Fibroblast of the aortic adventitia (primary cell): ENCODE results near the gene CPZ. TPM values are rescaled to one million over a fixed set of nuclear protein-coding genes. Genes with fewer than 3 reads are reported as not detected.
"Not testable (repeated sequence)": the region's sequence is repeated elsewhere in the genome, so short reads cannot be mapped to it uniquely, and the experiment has no call there.

Experiments
- DNase-seq: peaks from one replicate; pipeline ENCODE4 v3.0.0-alpha.2; 2010; ENCODE audit warnings: low read depth
- H3K4me3 ChIP-seq: 2 replicates; pipeline ENCODE4 v1.5.1; 2011; ENCODE audit warnings: low read depth, mild to moderate bottlenecking, control low read depth, low read length, moderate library complexity
- CTCF ChIP-seq: IDR thresholded peaks from 2 replicates; pipeline ENCODE4 v1.5.1; 2011; ENCODE audit warnings: mild to moderate bottlenecking, low read length, control low read depth, inconsistent platforms; ENCODE audit not compliant: insufficient read depth
- total RNA-seq: library from RNA; depleted of rRNA; stranded (reverse); fragments of >200 nt; gene quantifications from 2 replicates; pipeline ENCODE4 v1.2.3, GENCODE V29; 2012; ENCODE audit warnings: low replicate concordance

The CPZ gene
- total RNA-seq, 1 donor, result 7.0 TPM

GRCh38 chr4:8615366-8615765 is 22.8 kb downstream of the CPZ start:
- no peak for DNase-seq
- H3K4me3 ChIP-seq, result no peak overlapping the region
- no peak for TF ChIP-seq CTCF

GRCh38 chr4:8615921-8616787 is 23.6 kb downstream of the CPZ start:
- no peak for TF ChIP-seq CTCF
- DNase-seq, result no peak
- H3K4me3 ChIP-seq, result no peak overlapping the region

- no peak for DNase-seq
- TF ChIP-seq CTCF, result no peak
- H3K4me3 ChIP-seq, result no peak overlapping the region
Measured at GRCh38 chr4:8616831-8617230, 24.3 kb downstream of the CPZ start.

- no peak for TF ChIP-seq CTCF
- no peak overlapping the region for H3K4me3 ChIP-seq
- DNase-seq, result no peak
Measured at GRCh38 chr4:8617486-8618040, 25.0 kb downstream of the CPZ start.

GRCh38 chr4:8618421-8618820 is 25.9 kb downstream of the CPZ start:
- TF ChIP-seq CTCF, result no peak
- no peak overlapping the region for H3K4me3 ChIP-seq

GRCh38 chr4:8618961-8619720 is 26.6 kb downstream of the CPZ start:
- H3K4me3 ChIP-seq, result no peak overlapping the region

More at GRCh38 chr4:8618421-8618820, 25.9 kb downstream of the CPZ start:
- no peak for DNase-seq

GRCh38 chr4:8621135-8621534 is 28.6 kb downstream of the CPZ start:
- H3K4me3 ChIP-seq, DNase-seq: not testable (repeated sequence)

More at GRCh38 chr4:8618961-8619720, 26.6 kb downstream of the CPZ start:
- no peak for TF ChIP-seq CTCF
- DNase-seq, result no peak

GRCh38 chr4:8624601-8625272 is 32.2 kb downstream of the CPZ start:
- H3K4me3 ChIP-seq, DNase-seq: not testable (repeated sequence)

GRCh38 chr4:8630240-8630905 is 37.8 kb downstream of the CPZ start:
- not testable (repeated sequence) for H3K4me3 ChIP-seq, DNase-seq
